Parathyroid adenoma (tissue), 2 donors: ENCODE measurements around the gene PCDH9.

Source experiments
- H2AFZ ChIP-seq: fragments of 300-600 bp; sonication (generic); one replicate; pipeline ENCODE4 v1.7.0; 2017; ENCODE audit warnings: antibody characterized with exemption, mild to moderate bottlenecking
- H3K27ac ChIP-seq: fragments of 300-600 bp; sonication (generic); one replicate; pipeline ENCODE4 v1.7.0; 2017
- H3K27me3 ChIP-seq: fragments of 300-600 bp; sonication (generic); one replicate; pipeline ENCODE4 v1.7.0; 2017; ENCODE audit warnings: low read length; ENCODE audit not compliant: control insufficient read depth, insufficient read depth
- H3K36me3 ChIP-seq: fragments of 300-600 bp; sonication (generic); one replicate; pipeline ENCODE4 v1.7.0; 2017; ENCODE audit warnings: low read length; ENCODE audit not compliant: control insufficient read depth, insufficient read depth
- H3K4me1 ChIP-seq: fragments of 300-600 bp; sonication (generic); one replicate; pipeline ENCODE4 v1.7.0; 2017; ENCODE audit warnings: control low read depth
- H3K4me2 ChIP-seq: fragments of 300-600 bp; sonication (generic); one replicate; pipeline ENCODE4 v1.7.0; 2017; ENCODE audit warnings: low read length
- H3K4me3 ChIP-seq: fragments of 300-600 bp; sonication (generic); one replicate; pipeline ENCODE4 v1.7.0; 2017; ENCODE audit warnings: low read depth, low read length
- H3K79me2 ChIP-seq: fragments of 300-600 bp; sonication (generic); one replicate; pipeline ENCODE4 v1.7.0; 2017; ENCODE audit warnings: control low read depth
- H3K9ac ChIP-seq: fragments of 300-600 bp; sonication (generic); one replicate; pipeline ENCODE4 v1.7.0; 2017; ENCODE audit warnings: mild to moderate bottlenecking
- H3K9me3 ChIP-seq: fragments of 300-600 bp; sonication (generic); one replicate; pipeline ENCODE4 v1.7.0; 2017; ENCODE audit warnings: low read length; ENCODE audit not compliant: control insufficient read depth
- TF ChIP-seq, protein P1 (sequence below): fragments of 300-600 bp; sonication (generic); IDR thresholded peaks from one replicate; pipeline ENCODE4 v1.7.0; 2017; ENCODE audit warnings: antibody characterized with exemption, mild to moderate bottlenecking
- donor health status: primary hyperparathyroidism.

PCDH9 gene

DNA sequence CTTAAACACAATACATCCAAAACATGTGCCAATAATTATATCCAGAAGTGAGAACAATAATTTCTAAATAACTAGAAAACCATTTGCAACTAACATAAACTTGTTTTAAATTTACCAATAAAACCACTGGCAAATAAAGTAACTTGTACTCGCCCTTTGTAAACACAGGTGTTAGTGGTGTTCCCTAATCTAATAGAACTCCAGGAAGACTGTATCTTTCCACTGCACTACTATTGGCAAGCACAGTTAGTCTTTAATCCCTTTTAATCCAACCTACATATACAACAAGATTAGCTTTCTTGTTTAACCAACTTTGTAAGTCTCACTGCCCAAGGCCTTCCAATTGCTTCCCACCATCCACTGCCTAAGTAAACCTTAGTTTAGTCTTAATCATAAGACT, 79.5 kb downstream of the PCDH9 start:
- H3K27ac ChIP-seq, result no peak overlapping the region
- no peak overlapping the region for H2AFZ ChIP-seq
- H3K36me3 ChIP-seq, result no peaks in the 10 kb centered on the region
- TF ChIP-seq, protein P1, sequence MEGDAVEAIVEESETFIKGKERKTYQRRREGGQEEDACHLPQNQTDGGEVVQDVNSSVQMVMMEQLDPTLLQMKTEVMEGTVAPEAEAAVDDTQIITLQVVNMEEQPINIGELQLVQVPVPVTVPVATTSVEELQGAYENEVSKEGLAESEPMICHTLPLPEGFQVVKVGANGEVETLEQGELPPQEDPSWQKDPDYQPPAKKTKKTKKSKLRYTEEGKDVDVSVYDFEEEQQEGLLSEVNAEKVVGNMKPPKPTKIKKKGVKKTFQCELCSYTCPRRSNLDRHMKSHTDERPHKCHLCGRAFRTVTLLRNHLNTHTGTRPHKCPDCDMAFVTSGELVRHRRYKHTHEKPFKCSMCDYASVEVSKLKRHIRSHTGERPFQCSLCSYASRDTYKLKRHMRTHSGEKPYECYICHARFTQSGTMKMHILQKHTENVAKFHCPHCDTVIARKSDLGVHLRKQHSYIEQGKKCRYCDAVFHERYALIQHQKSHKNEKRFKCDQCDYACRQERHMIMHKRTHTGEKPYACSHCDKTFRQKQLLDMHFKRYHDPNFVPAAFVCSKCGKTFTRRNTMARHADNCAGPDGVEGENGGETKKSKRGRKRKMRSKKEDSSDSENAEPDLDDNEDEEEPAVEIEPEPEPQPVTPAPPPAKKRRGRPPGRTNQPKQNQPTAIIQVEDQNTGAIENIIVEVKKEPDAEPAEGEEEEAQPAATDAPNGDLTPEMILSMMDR, result no peak
- no peaks in the 10 kb centered on the region for H3K4me1 ChIP-seq
- H3K9me3 ChIP-seq, result no peaks in the 10 kb centered on the region
- no peak overlapping the region for H3K4me2 ChIP-seq
- H3K4me3 ChIP-seq, result no peak overlapping the region
- H3K9ac ChIP-seq, result no peak overlapping the region
- no peaks in the 10 kb centered on the region for H3K79me2 ChIP-seq
- no peaks in the 10 kb centered on the region for H3K27me3 ChIP-seq

GRCh38 chr13:67148161-67148571, 82.0 kb downstream of the PCDH9 start:
- no peaks in the 10 kb centered on the region for H3K4me1 ChIP-seq
- no peak overlapping the region for H2AFZ ChIP-seq
- no peak overlapping the region for H3K4me2 ChIP-seq
- H3K27ac ChIP-seq, result no peak overlapping the region
- H3K4me3 ChIP-seq, result no peak overlapping the region
- no peaks in the 10 kb centered on the region for H3K36me3 ChIP-seq
- no peaks in the 10 kb centered on the region for H3K9me3 ChIP-seq
- no peak overlapping the region for H3K9ac ChIP-seq
- no peaks in the 10 kb centered on the region for H3K79me2 ChIP-seq
- no peaks in the 10 kb centered on the region for H3K27me3 ChIP-seq
- TF ChIP-seq, protein P1, result no peak

DNA sequence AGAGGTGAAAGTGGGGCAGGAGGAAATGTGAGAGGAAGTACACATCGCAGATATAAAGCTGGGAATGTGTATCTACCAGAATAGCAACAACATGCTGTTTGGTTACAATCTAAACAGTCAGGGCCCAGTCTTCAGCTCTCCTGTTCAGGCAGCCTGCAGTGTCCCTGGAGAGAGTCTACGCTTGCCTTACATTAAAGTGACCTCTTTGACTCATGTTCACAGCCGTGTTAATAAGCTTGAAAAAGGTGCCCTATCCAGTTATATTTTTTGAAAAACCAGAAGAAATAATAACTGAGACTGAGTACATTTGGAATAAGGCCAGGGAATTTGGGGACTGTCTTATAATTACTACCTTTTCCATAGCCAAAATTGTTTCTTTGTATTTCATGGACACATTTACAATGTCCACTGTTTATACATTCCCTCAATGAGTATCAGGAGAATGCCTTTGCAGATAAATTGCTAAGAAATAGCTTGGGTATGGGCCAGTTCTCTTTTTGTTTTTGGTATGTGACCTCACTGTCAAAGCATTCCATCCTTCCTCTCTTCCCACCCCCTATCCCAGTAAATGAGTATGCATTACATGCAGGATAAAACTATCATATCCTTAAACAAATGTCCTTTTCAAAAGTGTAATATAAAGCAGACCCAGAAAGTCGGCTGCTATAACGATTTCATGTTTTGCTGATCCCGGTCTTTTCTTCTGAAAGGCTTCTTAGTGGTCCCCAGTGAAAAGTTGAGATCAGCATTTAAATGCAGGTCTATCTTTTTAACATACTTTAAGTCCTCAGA, 82.6 kb downstream of the PCDH9 start:
- Histone ChIP-seq H3K4me1 (no peaks in the 10 kb centered on the region), H3K4me2 (no peak overlapping the region), H3K27me3 (no peaks in the 10 kb centered on the region), H3K9ac (no peak overlapping the region), H3K79me2 (no peaks in the 10 kb centered on the region), H3K9me3 (no peaks in the 10 kb centered on the region), H2AFZ (no peak overlapping the region), H3K4me3 (no peak overlapping the region), H3K36me3 (no peaks in the 10 kb centered on the region), H3K27ac (no peak overlapping the region)
- TF ChIP-seq, protein P1, result no peak

DNA sequence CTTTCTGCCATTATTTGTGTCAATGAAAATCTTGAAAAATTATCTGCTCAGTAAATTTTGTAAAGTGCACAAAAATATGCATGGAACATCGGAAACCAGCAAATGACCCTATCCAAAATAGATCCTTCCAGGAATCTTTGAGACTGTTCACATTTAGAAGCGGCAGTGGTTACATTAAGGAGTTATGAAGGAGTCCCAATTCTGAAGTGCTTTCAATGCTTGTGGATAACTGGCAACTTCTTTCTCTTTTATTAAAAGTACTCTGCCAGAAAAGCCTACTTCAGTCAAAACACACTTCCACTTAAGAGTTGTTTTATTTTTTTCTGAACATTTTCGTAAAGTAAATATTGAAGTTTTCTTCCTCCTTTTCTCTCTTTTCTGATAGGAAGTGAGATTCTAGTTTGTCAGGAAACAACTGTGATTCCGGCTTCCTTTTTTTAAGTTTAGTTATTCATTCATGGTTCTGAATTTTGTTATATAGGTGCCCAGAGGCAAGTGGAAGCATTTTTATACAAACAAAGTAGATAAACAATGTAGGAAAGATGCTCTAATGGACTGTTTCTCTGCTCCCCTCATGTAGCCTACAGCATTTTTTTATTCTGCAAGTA, 83.5 kb downstream of the PCDH9 start:
- H3K4me3 ChIP-seq, result no peak overlapping the region
- H3K27ac ChIP-seq, result no peak overlapping the region
- H3K27me3 ChIP-seq, result no peaks in the 10 kb centered on the region
- no peak overlapping the region for H2AFZ ChIP-seq
- no peaks in the 10 kb centered on the region for H3K36me3 ChIP-seq
- no peaks in the 10 kb centered on the region for H3K9me3 ChIP-seq
- H3K79me2 ChIP-seq, result no peaks in the 10 kb centered on the region
- no peaks in the 10 kb centered on the region for H3K4me1 ChIP-seq
- no peak overlapping the region for H3K9ac ChIP-seq
- H3K4me2 ChIP-seq, result no peak overlapping the region
- TF ChIP-seq, protein P1, result no peak

DNA sequence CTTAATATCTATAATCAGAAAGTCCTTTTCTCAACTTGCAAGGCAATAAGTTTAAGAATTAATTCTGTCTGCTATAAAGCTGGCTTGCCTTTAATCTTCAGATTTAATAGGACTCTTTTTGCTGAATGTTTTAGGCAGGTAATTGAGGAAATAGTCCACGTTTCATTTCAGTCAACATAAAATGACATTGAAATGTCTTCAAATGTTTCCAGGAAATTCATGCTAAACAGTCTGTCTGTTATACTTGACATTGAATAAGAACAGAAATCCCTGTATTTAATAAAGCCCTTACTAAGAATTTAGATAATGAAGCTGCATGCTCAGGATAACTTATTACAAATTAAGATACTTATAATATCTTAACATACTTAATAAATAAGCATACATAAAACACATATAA, 84.2 kb downstream of the PCDH9 start:
- Histone ChIP-seq H3K4me1 (no peaks in the 10 kb centered on the region), H3K36me3 (no peaks in the 10 kb centered on the region), H3K9me3 (no peaks in the 10 kb centered on the region), H3K4me3 (no peak overlapping the region), H3K27me3 (no peaks in the 10 kb centered on the region), H3K27ac (no peak overlapping the region), H3K4me2 (no peak overlapping the region), H2AFZ (no peak overlapping the region), H3K9ac (no peak overlapping the region), H3K79me2 (no peaks in the 10 kb centered on the region)
- TF ChIP-seq, protein P1, result no peak
